Activated naive CD8-positive, alpha-beta T cell treated with anti-CD3 and anti-CD28 coated beads, Interleukin-2, amount 50 U/mL, for 24 hours (primary cell): ENCODE data around the gene SPSB4.
"Not testable (repeated sequence)": the region's sequence is repeated elsewhere in the genome, so short reads cannot be mapped to it uniquely, and the experiment has no call there.

Experiments
- ATAC-seq: fragments of 150-1000 bp; cut with Tn5 transposase; one replicate; pipeline ENCODE4 v1.10.0; 2021
- DNase-seq: peaks from one replicate; pipeline ENCODE4 v3.0.0; 2021
- H3K27ac Mint-ChIP-seq: one replicate; pipeline ENCODE4 v1.8.0; 2021; ENCODE audit warnings: mild to moderate bottlenecking, mixed read lengths
- H3K27me3 Mint-ChIP-seq: one replicate; pipeline ENCODE4 v1.8.0; 2021; ENCODE audit warnings: mixed read lengths
- H3K36me3 Mint-ChIP-seq: one replicate; pipeline ENCODE4 v1.8.0; 2021; ENCODE audit warnings: low read depth, mixed read lengths
- H3K4me1 Mint-ChIP-seq: one replicate; pipeline ENCODE4 v1.8.0; 2021; ENCODE audit warnings: mixed read lengths
- H3K4me3 Mint-ChIP-seq: one replicate; pipeline ENCODE4 v1.8.0; 2021; ENCODE audit warnings: mild to moderate bottlenecking, moderate library complexity, mixed read lengths
- H3K9me3 Mint-ChIP-seq: one replicate; pipeline ENCODE4 v1.8.0; 2021; ENCODE audit warnings: mixed read lengths

SPSB4 gene

GRCh38 chr3:141105828-141106628 lies 54.9 kb downstream of the SPSB4 start:
- Mint-ChIP-seq H3K4me1 (no peaks in the 10 kb centered on the region), H3K27me3 (no peaks in the 10 kb centered on the region), H3K27ac (no peak overlapping the region), H3K36me3 (no peaks in the 10 kb centered on the region), H3K9me3 (no peaks in the 10 kb centered on the region), H3K4me3 (no peak overlapping the region)
- no peak for ATAC-seq
- DNase-seq: peak; percentile 62

- ATAC-seq: no peak
- Mint-ChIP-seq H3K4me1 (no peaks in the 10 kb centered on the region), H3K9me3 (no peaks in the 10 kb centered on the region)
Measured at GRCh38 chr3:141106842-141107241, 55.7 kb downstream of the SPSB4 start.

GRCh38 chr3:141108039-141108438 lies 56.9 kb downstream of the SPSB4 start:
- Mint-ChIP-seq H3K27me3 (no peaks in the 10 kb centered on the region), H3K36me3 (no peaks in the 10 kb centered on the region), H3K27ac (no peak overlapping the region), H3K9me3 (no peaks in the 10 kb centered on the region), H3K4me3 (no peak overlapping the region), H3K4me1 (no peaks in the 10 kb centered on the region)
- ATAC-seq: no peak
- no peak for DNase-seq

More at GRCh38 chr3:141106842-141107241, 55.7 kb downstream of the SPSB4 start:
- Mint-ChIP-seq H3K36me3 (no peaks in the 10 kb centered on the region), H3K27me3 (no peaks in the 10 kb centered on the region), H3K4me3 (no peak overlapping the region), H3K27ac (no peak overlapping the region)
- no peak for DNase-seq

GRCh38 chr3:141109751-141110150 lies 58.6 kb downstream of the SPSB4 start:
- no peaks in the 10 kb centered on the region for H3K9me3 Mint-ChIP-seq
- H3K36me3 Mint-ChIP-seq: no peaks in the 10 kb centered on the region
- no peak for DNase-seq
- no peak overlapping the region for H3K27ac Mint-ChIP-seq
- no peaks in the 10 kb centered on the region for H3K27me3 Mint-ChIP-seq
- H3K4me1 Mint-ChIP-seq: no peaks in the 10 kb centered on the region
- no peak for ATAC-seq
- no peak overlapping the region for H3K4me3 Mint-ChIP-seq

GRCh38 chr3:141110322-141110721 lies 59.2 kb downstream of the SPSB4 start:
- H3K4me1 Mint-ChIP-seq: no peaks in the 10 kb centered on the region
- DNase-seq (no peak), ATAC-seq (no peak)
- no peaks in the 10 kb centered on the region for H3K27me3 Mint-ChIP-seq
- no peak overlapping the region for H3K27ac Mint-ChIP-seq
- H3K9me3 Mint-ChIP-seq: no peaks in the 10 kb centered on the region
- H3K36me3 Mint-ChIP-seq: no peaks in the 10 kb centered on the region
- H3K4me3 Mint-ChIP-seq: no peak overlapping the region

GRCh38 chr3:141111364-141112155 lies 60.4 kb downstream of the SPSB4 start:
- no peaks in the 10 kb centered on the region for H3K36me3 Mint-ChIP-seq
- H3K27me3 Mint-ChIP-seq: no peaks in the 10 kb centered on the region
- H3K27ac Mint-ChIP-seq: no peak overlapping the region
- H3K4me3 Mint-ChIP-seq: no peak overlapping the region
- H3K4me1 Mint-ChIP-seq: no peaks in the 10 kb centered on the region
- H3K9me3 Mint-ChIP-seq: no peaks in the 10 kb centered on the region
- ATAC-seq: no peak
- no peak for DNase-seq

- no peak overlapping the region for H3K4me3 Mint-ChIP-seq
- no peaks in the 10 kb centered on the region for H3K4me1 Mint-ChIP-seq
- no peaks in the 10 kb centered on the region for H3K27me3 Mint-ChIP-seq
- no peak overlapping the region for H3K27ac Mint-ChIP-seq
- H3K9me3 Mint-ChIP-seq: no peaks in the 10 kb centered on the region
- no peak for DNase-seq
- no peak for ATAC-seq
- H3K36me3 Mint-ChIP-seq: no peaks in the 10 kb centered on the region
Measured at GRCh38 chr3:141112686-141113297, 61.6 kb downstream of the SPSB4 start.

- not testable (repeated sequence) for ATAC-seq, H3K4me1 Mint-ChIP-seq, DNase-seq, H3K27me3 Mint-ChIP-seq, H3K4me3 Mint-ChIP-seq, H3K36me3 Mint-ChIP-seq, H3K9me3 Mint-ChIP-seq, H3K27ac Mint-ChIP-seq
Measured at GRCh38 chr3:141113680-141114079, 62.5 kb downstream of the SPSB4 start.

- ATAC-seq: no peak
- Mint-ChIP-seq H3K4me1 (no peaks in the 10 kb centered on the region), H3K4me3 (no peak overlapping the region), H3K9me3 (no peaks in the 10 kb centered on the region), H3K27ac (no peak overlapping the region), H3K27me3 (no peaks in the 10 kb centered on the region), H3K36me3 (no peaks in the 10 kb centered on the region)
- no peak for DNase-seq
Measured at GRCh38 chr3:141114179-141114745, 63.1 kb downstream of the SPSB4 start.

GRCh38 chr3:141114816-141115460 lies 63.8 kb downstream of the SPSB4 start:
- ATAC-seq (no peak), DNase-seq (no peak)
- Mint-ChIP-seq H3K27ac (no peak overlapping the region), H3K27me3 (no peaks in the 10 kb centered on the region), H3K4me3 (no peak overlapping the region), H3K9me3 (no peaks in the 10 kb centered on the region), H3K4me1 (no peaks in the 10 kb centered on the region), H3K36me3 (no peaks in the 10 kb centered on the region)

- ATAC-seq (no peak), DNase-seq (no peak)
- Mint-ChIP-seq H3K4me1 (no peaks in the 10 kb centered on the region), H3K27me3 (no peaks in the 10 kb centered on the region), H3K36me3 (no peaks in the 10 kb centered on the region), H3K27ac (no peak overlapping the region), H3K9me3 (no peaks in the 10 kb centered on the region), H3K4me3 (no peak overlapping the region)
Measured at GRCh38 chr3:141115789-141116541, 64.8 kb downstream of the SPSB4 start.

- Mint-ChIP-seq H3K27ac (no peak overlapping the region), H3K9me3 (no peaks in the 10 kb centered on the region), H3K27me3 (no peaks in the 10 kb centered on the region), H3K36me3 (no peaks in the 10 kb centered on the region), H3K4me3 (no peak overlapping the region), H3K4me1 (no peaks in the 10 kb centered on the region)
- ATAC-seq (no peak), DNase-seq (no peak)
Measured at GRCh38 chr3:141116721-141117120, 65.6 kb downstream of the SPSB4 start.

- not testable (repeated sequence) for ATAC-seq, H3K27ac Mint-ChIP-seq, H3K4me1 Mint-ChIP-seq, DNase-seq, H3K36me3 Mint-ChIP-seq, H3K4me3 Mint-ChIP-seq, H3K9me3 Mint-ChIP-seq, H3K27me3 Mint-ChIP-seq
Measured at GRCh38 chr3:141117982-141118381, 66.8 kb downstream of the SPSB4 start.
